Measurements from ENCODE around the gene OVCA2.
A peak's percentile ranks its signal among the peaks of the same experiment; 100 is the strongest.

OVCA2 gene

DNA sequence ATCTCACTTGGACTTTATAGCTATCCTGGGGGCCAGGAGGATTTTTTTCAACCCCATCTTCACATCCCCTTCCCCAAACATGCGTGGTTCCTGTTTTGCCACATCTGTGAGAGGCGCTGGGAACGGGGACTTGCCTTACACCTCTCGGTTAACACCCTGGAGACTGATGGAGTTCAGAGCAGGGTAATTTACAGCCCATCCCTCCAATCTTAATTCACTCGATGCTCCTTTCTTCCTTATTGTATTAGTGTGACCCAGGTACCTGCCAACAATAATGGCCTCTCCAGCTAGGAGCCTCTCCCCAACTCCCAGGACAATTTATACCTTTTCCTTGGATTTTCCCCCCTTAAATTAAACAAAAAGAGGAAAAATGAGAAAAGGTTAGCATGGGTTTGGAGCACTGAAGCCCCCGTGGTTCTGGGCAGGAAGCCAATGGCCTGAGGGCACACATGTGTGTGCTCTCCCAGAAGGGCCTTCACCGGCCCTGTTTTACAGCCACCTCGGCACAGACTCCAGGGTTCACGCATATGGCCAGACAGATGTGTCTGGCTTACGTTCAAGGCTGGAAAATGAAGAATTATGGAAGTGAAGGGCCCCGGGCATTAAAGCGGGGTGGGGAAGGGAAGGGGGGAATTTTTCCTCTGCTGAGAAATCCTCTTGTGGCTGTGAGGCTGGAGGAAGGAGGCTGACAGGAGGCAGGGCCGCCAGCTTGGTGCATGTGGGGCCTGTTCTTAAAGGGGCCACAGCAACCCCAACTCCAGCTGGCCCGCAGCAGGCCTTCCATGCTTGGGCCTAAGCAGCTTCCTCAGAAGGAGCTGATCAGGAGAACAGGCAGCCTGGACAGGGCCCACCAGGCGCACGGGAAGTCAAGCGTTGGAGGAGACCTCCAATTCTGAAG, 34.5 kb downstream of the OVCA2 start:
- DNase-seq (ENCODE audit: low read depth, low spot score): no peak
- Histone ChIP-seq H3K36me3 (ENCODE audit: insufficient read depth, insufficient read length, low read length) (peaks cover 28% of the 10 kb centered on the region), H3K9ac (ENCODE audit: insufficient read length, low read depth) (peak overlapping the region; percentile 44), H3K27me3 (ENCODE audit: insufficient read depth, insufficient read length) (no peaks in the 10 kb centered on the region), H3K9me3 (ENCODE audit: insufficient read depth, low read length) (no peaks in the 10 kb centered on the region), H3K4me1 (ENCODE audit: insufficient read depth, insufficient read length) (peaks cover 19% of the 10 kb centered on the region), H3K4me3 (ENCODE audit: insufficient read length, low read depth) (no peak overlapping the region)
- TF ChIP-seq ZNF274 (IDR thresholded peaks at IDR 0.05; ENCODE audit: low read depth, low read length): no peak
- TF ChIP-seq SUZ12 (IDR thresholded peaks at IDR 0.05; ENCODE audit: extremely low read depth, insufficient read depth, insufficient read length): no peak

DNA sequence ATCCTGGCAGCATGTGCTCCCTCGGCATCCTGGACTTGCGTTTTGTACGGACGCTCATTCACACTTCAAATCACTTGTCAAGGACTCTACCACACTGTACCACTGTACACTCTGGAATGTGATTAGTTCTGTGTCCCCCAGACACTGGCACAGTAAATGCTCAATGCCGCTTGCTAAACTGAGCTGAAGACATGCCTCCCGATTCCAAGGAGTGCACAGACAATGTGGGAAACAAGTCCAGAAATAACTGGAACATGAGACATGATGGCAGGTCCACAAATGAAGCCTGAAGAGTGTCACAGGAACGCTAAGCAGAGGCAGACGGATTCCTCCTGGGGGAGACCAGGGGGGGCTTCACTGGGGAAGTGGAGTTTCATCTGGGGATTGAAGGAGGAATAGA, 35.2 kb downstream of the OVCA2 start:
- H3K36me3 ChIP-seq (ENCODE audit: insufficient read depth, insufficient read length, low read length): peaks cover 28% of the 10 kb centered on the region
- peak overlapping the region; percentile 33 for H3K9ac ChIP-seq (ENCODE audit: insufficient read length, low read depth)
- H3K4me3 ChIP-seq (ENCODE audit: insufficient read length, low read depth): no peak overlapping the region
- no peaks in the 10 kb centered on the region for H3K9me3 ChIP-seq (ENCODE audit: insufficient read depth, low read length)
- no peak for DNase-seq (ENCODE audit: low read depth, low spot score)
- H3K27me3 ChIP-seq (ENCODE audit: insufficient read depth, insufficient read length): no peaks in the 10 kb centered on the region
- peaks cover 15% of the 10 kb centered on the region for H3K4me1 ChIP-seq (ENCODE audit: insufficient read depth, insufficient read length)
- TF ChIP-seq YY1 (IDR thresholded peaks at IDR 0.05; ENCODE audit: insufficient read depth, insufficient read length): no peak
- no peak for TF ChIP-seq ZNF274 (IDR thresholded peaks at IDR 0.05; ENCODE audit: low read depth, low read length)
- no peak for TF ChIP-seq SUZ12 (IDR thresholded peaks at IDR 0.05; ENCODE audit: extremely low read depth, insufficient read depth, insufficient read length)

DNA sequence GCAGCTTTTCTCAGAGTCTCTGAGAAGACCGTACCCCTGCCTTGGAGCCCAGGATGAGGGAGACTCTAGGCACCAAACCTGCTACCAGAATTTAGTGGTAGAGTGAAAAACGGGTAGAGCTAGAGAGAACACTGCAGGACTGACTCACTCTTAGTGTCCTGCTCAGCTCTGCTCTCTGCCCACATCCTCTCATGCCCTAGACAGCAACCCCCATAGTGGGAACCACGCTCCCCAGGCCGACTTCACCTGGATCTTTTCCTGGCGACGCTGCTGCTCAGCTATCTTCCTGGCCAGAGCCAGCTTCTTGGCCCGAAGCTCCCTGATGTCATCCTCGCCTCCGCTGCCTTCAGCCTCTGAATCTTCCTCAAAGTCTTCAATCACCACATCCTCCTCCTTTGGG, 39.7 kb downstream of the OVCA2 start:
- no peak for DNase-seq (ENCODE audit: low read depth, low spot score)
- Histone ChIP-seq H3K9ac (ENCODE audit: insufficient read length, low read depth) (no peak overlapping the region), H3K27me3 (ENCODE audit: insufficient read depth, insufficient read length) (no peaks in the 10 kb centered on the region), H3K36me3 (ENCODE audit: insufficient read depth, insufficient read length, low read length) (peaks cover 30% of the 10 kb centered on the region), H3K4me1 (ENCODE audit: insufficient read depth, insufficient read length) (peaks cover 11% of the 10 kb centered on the region), H3K4me3 (ENCODE audit: insufficient read length, low read depth) (no peak overlapping the region), H3K9me3 (ENCODE audit: insufficient read depth, low read length) (no peaks in the 10 kb centered on the region)
- TF ChIP-seq YY1 (IDR thresholded peaks at IDR 0.05; ENCODE audit: insufficient read depth, insufficient read length): no peak

DNA sequence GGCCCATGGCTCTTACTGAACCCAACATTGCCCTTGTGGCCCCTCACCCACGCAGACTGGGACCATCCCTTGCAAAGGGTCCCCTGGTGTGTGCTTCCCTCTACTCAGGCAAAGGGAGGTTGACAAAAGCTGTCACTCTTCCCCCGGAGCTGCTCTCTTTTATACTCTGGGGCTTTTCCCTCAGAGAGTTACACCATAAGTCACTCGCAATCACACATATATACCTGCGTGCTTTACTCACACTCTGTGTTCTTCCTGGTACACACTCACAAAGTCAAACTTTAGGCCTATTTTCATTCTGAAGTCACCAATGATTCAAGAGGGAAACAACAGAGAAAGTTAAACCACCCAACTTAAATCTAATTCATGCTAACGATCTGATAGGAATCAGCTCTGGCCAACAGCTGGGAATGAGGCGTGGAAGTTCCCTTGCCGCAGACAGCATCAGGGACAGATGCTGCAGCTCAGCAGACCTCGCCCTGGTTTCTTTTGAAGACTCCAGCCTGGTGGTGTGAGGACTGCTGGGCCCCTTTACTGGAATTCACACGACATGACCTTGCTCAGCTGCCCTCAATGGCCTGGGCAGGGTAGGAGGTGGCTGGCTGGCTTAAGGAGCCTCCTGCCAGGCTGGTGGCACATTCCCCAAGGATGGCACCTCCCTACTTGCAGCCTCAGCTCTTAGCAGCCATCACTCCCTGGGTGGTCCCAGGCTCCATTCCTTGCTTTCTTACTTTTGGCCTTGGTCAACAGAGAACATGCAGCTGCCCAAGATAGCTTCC, 40.4 kb downstream of the OVCA2 start:
- no peak for TF ChIP-seq SUZ12 (IDR thresholded peaks at IDR 0.05; ENCODE audit: extremely low read depth, insufficient read depth, insufficient read length)
- no peak for TF ChIP-seq ZNF274 (IDR thresholded peaks at IDR 0.05; ENCODE audit: low read depth, low read length)
- TF ChIP-seq YY1 (IDR thresholded peaks at IDR 0.05; ENCODE audit: insufficient read depth, insufficient read length): no peak
- Histone ChIP-seq H3K4me3 (ENCODE audit: insufficient read length, low read depth) (no peak overlapping the region), H3K36me3 (ENCODE audit: insufficient read depth, insufficient read length, low read length) (peaks cover 27% of the 10 kb centered on the region), H3K27me3 (ENCODE audit: insufficient read depth, insufficient read length) (no peaks in the 10 kb centered on the region), H3K4me1 (ENCODE audit: insufficient read depth, insufficient read length) (peaks cover 6% of the 10 kb centered on the region), H3K9ac (ENCODE audit: insufficient read length, low read depth) (no peak overlapping the region), H3K9me3 (ENCODE audit: insufficient read depth, low read length) (no peaks in the 10 kb centered on the region)
- no peak for DNase-seq (ENCODE audit: low read depth, low spot score)

DNA sequence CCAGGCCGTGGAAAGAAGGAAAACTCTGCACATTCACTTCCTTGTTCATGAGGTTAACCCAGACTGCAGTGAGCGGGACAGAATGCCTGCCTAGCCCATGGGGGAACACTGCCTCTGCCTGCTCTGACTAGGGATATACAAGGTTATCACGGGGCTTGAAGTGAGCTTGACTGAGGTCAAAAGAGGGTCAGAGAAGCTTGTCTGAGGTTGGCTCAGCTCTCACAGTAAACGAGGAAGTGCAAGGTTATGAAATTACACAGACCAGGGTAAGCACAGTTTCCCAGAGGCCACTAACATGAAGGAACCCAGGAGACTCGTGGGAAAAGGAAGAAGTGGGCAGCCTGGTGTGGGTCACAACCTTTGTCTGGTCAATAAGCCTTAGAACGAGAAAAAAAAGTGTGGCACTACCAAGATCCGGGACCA, 41.8 kb downstream of the OVCA2 start:
- H3K9me3 ChIP-seq (ENCODE audit: insufficient read depth, low read length): no peaks in the 10 kb centered on the region
- H3K27me3 ChIP-seq (ENCODE audit: insufficient read depth, insufficient read length): no peaks in the 10 kb centered on the region
- no peak for DNase-seq (ENCODE audit: low read depth, low spot score)
- peaks cover 16% of the 10 kb centered on the region for H3K36me3 ChIP-seq (ENCODE audit: insufficient read depth, insufficient read length, low read length)
- TF ChIP-seq SUZ12 (IDR thresholded peaks at IDR 0.05; ENCODE audit: extremely low read depth, insufficient read depth, insufficient read length): no peak
- no peak for TF ChIP-seq YY1 (IDR thresholded peaks at IDR 0.05; ENCODE audit: insufficient read depth, insufficient read length)
- no peak for TF ChIP-seq ZNF274 (IDR thresholded peaks at IDR 0.05; ENCODE audit: low read depth, low read length)
- H3K4me1 ChIP-seq (ENCODE audit: insufficient read depth, insufficient read length): peaks cover 6% of the 10 kb centered on the region
- peak overlapping the region; percentile 21 for H3K9ac ChIP-seq (ENCODE audit: insufficient read length, low read depth)
- H3K4me3 ChIP-seq (ENCODE audit: insufficient read length, low read depth): no peak overlapping the region

DNA sequence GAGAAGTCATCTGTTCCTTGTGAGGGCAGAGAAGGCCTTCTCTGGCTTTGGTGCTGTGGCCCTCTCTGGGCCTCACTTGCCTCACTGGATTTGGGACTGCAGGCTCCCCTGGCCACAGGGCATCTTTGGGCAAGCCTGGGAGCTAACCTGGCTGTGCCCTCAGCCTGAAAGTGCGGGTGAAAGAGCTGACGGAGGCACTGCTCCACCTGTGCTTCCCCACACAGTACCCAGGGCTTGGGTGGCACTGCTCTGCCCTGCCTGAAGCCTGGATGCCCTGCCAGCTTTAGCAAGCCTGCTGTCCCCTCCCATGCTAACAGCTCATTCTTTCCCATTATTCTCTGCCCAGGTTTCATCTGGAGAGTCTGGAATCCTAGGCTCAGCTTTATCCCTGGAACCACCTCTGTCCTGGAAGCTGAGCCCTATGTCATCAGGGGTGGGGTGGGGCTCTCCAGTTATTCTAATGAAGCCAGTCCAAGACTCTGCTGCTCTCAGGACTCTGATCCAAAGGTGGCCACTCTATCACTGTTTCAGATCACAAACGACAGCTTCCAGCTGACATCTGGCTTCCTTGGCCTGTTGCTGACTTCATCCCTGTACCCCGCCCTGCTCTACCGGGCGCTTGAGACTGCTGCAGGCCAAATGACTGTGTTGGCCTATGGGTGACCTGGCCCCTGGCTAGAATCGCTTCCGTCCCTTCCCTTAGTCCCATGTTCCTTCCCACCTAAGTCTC, 42.4 kb downstream of the OVCA2 start:
- Histone ChIP-seq H3K4me3 (ENCODE audit: insufficient read length, low read depth) (no peak overlapping the region), H3K36me3 (ENCODE audit: insufficient read depth, insufficient read length, low read length) (peaks cover 16% of the 10 kb centered on the region), H3K4me1 (ENCODE audit: insufficient read depth, insufficient read length) (peaks cover 6% of the 10 kb centered on the region), H3K9ac (ENCODE audit: insufficient read length, low read depth) (peak overlapping the region; percentile 21), H3K27me3 (ENCODE audit: insufficient read depth, insufficient read length) (no peaks in the 10 kb centered on the region), H3K9me3 (ENCODE audit: insufficient read depth, low read length) (no peaks in the 10 kb centered on the region)
- no peak for DNase-seq (ENCODE audit: low read depth, low spot score)
- TF ChIP-seq YY1 (IDR thresholded peaks at IDR 0.05; ENCODE audit: insufficient read depth, insufficient read length) (no peak), ZNF274 (IDR thresholded peaks at IDR 0.05; ENCODE audit: low read depth, low read length) (no peak), SUZ12 (IDR thresholded peaks at IDR 0.05; ENCODE audit: extremely low read depth, insufficient read depth, insufficient read length) (no peak)

Measured in NT2/D1 (cell line).